Endothelial cell (in vitro differentiated cells): ENCODE measurements around the gene ARSA. TPM values are rescaled to one million over a fixed set of nuclear protein-coding genes. Genes with fewer than 3 reads are reported as not detected.

ENCODE experiments used
- DNase-seq: peaks from one replicate; pipeline ENCODE4 v3.0.0; 2021; ENCODE audit warnings: low spot score
- H3K27ac Mint-ChIP-seq: one replicate; pipeline ENCODE4 v1.8.0; 2021; ENCODE audit warnings: mixed read lengths, inconsistent platforms; ENCODE audit not compliant: unreplicated experiment
- H3K27me3 Mint-ChIP-seq: one replicate; pipeline ENCODE4 v1.8.0; 2021; ENCODE audit warnings: mild to moderate bottlenecking, moderate library complexity, mixed read lengths, inconsistent platforms; ENCODE audit not compliant: unreplicated experiment
- H3K36me3 Mint-ChIP-seq: one replicate; pipeline ENCODE4 v1.8.0; 2021; ENCODE audit warnings: mild to moderate bottlenecking, low read depth, mixed read lengths, inconsistent platforms; ENCODE audit not compliant: unreplicated experiment
- H3K4me1 Mint-ChIP-seq: one replicate; pipeline ENCODE4 v1.8.0; 2021; ENCODE audit warnings: mild to moderate bottlenecking, mixed read lengths, inconsistent platforms; ENCODE audit not compliant: unreplicated experiment
- H3K4me3 Mint-ChIP-seq: one replicate; pipeline ENCODE4 v1.8.0; 2021; ENCODE audit warnings: mild to moderate bottlenecking, mixed read lengths, inconsistent platforms; ENCODE audit not compliant: unreplicated experiment
- H3K9me3 Mint-ChIP-seq: one replicate; pipeline ENCODE4 v1.8.0; 2021; ENCODE audit warnings: mixed read lengths, inconsistent platforms; ENCODE audit not compliant: unreplicated experiment
- total RNA-seq: library from RNA; stranded (reverse); fragmentation: NEBNext Ultra II Directional; extraction: Animal tissue kit (Norgen Biotek cat#: 25700); gene quantifications from one replicate; pipeline ENCODE4 v1.2.1, GENCODE V29; 2021; ENCODE audit not compliant: unreplicated experiment
- TF ChIP-seq, protein P1 (sequence below): fragments of 200-600 bp; sonication (generic); IDR thresholded peaks from one replicate; pipeline ENCODE4 v1.5.0; 2021; ENCODE audit warnings: antibody characterized with exemption; ENCODE audit not compliant: unreplicated experiment

ARSA gene
- total RNA-seq, 1 donor from 2014 or later: 59.6 TPM

GRCh38 chr22:50635591-50635990, 7.6 kb upstream of the ARSA start:
- Mint-ChIP-seq H3K4me1 (no peaks in the 10 kb centered on the region), H3K27ac (no peak overlapping the region), H3K27me3 (peaks cover 7% of the 10 kb centered on the region), H3K4me3 (no peak overlapping the region), H3K36me3 (peaks cover 5% of the 10 kb centered on the region), H3K9me3 (no peaks in the 10 kb centered on the region)
- DNase-seq: no peak
- TF ChIP-seq, protein P1, sequence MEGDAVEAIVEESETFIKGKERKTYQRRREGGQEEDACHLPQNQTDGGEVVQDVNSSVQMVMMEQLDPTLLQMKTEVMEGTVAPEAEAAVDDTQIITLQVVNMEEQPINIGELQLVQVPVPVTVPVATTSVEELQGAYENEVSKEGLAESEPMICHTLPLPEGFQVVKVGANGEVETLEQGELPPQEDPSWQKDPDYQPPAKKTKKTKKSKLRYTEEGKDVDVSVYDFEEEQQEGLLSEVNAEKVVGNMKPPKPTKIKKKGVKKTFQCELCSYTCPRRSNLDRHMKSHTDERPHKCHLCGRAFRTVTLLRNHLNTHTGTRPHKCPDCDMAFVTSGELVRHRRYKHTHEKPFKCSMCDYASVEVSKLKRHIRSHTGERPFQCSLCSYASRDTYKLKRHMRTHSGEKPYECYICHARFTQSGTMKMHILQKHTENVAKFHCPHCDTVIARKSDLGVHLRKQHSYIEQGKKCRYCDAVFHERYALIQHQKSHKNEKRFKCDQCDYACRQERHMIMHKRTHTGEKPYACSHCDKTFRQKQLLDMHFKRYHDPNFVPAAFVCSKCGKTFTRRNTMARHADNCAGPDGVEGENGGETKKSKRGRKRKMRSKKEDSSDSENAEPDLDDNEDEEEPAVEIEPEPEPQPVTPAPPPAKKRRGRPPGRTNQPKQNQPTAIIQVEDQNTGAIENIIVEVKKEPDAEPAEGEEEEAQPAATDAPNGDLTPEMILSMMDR: no peak

DNA sequence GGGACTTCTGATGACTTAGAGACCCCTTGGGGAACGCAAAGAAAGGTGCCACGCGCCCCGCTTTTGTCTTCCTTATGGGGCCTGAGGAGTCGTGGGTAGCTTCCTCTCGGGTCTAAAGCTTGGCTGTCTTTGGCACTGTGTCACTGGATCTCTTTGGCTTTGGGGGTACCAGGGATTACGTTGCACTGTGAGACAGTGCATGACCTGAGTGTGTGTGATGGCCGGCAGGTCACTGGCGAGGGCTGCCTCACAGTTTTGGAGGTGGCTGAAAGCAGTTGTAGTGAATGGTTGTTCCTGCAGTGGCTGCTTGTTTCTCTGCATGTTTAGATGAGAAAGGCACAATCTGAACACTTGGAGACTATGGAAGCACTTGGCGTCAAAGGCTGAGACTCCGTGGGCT, 5.8 kb upstream of the ARSA start:
- peaks cover 6% of the 10 kb centered on the region for H3K36me3 Mint-ChIP-seq
- no peaks in the 10 kb centered on the region for H3K9me3 Mint-ChIP-seq
- no peak overlapping the region for H3K4me3 Mint-ChIP-seq

GRCh38 chr22:50633086-50633485, 5.1 kb upstream of the ARSA start:
- TF ChIP-seq, protein P1: no peak
- Mint-ChIP-seq H3K27me3 (peaks cover 10% of the 10 kb centered on the region), H3K9me3 (no peaks in the 10 kb centered on the region), H3K36me3 (peaks cover 10% of the 10 kb centered on the region), H3K4me1 (peaks cover 16% of the 10 kb centered on the region), H3K4me3 (no peak overlapping the region), H3K27ac (no peak overlapping the region)
- no peak for DNase-seq

More for the DNA sequence above, 5.8 kb upstream of the ARSA start:
- Mint-ChIP-seq H3K27me3 (peaks cover 6% of the 10 kb centered on the region), H3K27ac (no peak overlapping the region), H3K4me1 (peaks cover 11% of the 10 kb centered on the region)
- no peak for DNase-seq
- TF ChIP-seq, protein P1: no peak

DNA sequence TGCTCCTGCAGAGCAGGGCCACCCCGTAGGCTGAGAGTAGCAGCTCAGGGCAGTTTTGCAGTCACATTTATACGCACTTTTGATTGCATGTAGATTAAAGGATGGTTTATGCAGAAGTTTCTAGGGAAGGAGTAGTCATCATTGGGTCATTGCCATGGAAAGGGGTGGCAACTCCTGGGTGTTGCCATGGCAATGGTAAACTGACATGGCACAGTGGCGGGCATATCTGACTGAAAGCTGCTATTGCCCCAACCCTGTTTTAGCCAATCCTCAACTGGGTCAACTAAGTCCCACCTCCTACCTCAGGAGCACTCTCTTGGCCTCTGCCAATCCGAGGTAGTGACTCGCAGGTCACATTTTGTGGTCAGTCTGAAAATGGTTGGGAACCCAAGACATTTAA, 2.4 kb upstream of the ARSA start:
- Mint-ChIP-seq H3K4me1 (peaks cover 21% of the 10 kb centered on the region), H3K36me3 (peaks cover 5% of the 10 kb centered on the region), H3K9me3 (no peaks in the 10 kb centered on the region), H3K27me3 (peaks cover 8% of the 10 kb centered on the region), H3K27ac (no peak overlapping the region), H3K4me3 (no peak overlapping the region)
- TF ChIP-seq, protein P1: no peak
- DNase-seq: no peak

- peak overlapping the region; percentile 98 for H3K4me3 Mint-ChIP-seq
- H3K4me1 Mint-ChIP-seq: peaks cover 21% of the 10 kb centered on the region
- peaks cover 9% of the 10 kb centered on the region for H3K36me3 Mint-ChIP-seq
- H3K9me3 Mint-ChIP-seq: no peaks in the 10 kb centered on the region
- TF ChIP-seq, protein P1: no peak
- peaks cover 13% of the 10 kb centered on the region for H3K27me3 Mint-ChIP-seq
- peak overlapping the region; percentile 59 for H3K27ac Mint-ChIP-seq
- DNase-seq: no peak
Observed at GRCh38 chr22:50628543-50629134, 687 bp upstream of the ARSA start.
